KOPT-K1 (cell line): ENCODE data around the gene KCNAB2.

Experiments
- H3K27ac ChIP-seq: fragments of 200-600 bp; sonication (generic); 2 replicates; pipeline ENCODE4 v1.5.1; 2016; ENCODE audit warnings: antibody characterized with exemption, mild to moderate bottlenecking, low read depth, low read length; ENCODE audit not compliant: poor library complexity, severe bottlenecking
- H3K36me3 ChIP-seq: fragments of 200-600 bp; sonication (generic); 2 replicates; pipeline ENCODE4 v1.5.1; 2017; ENCODE audit warnings: antibody characterized with exemption, mild to moderate bottlenecking, low read length, moderate library complexity; ENCODE audit not compliant: insufficient read depth
- H3K9me3 ChIP-seq: fragments of 200-600 bp; sonication (generic); 2 replicates; pipeline ENCODE4 v1.5.1; 2017; ENCODE audit warnings: antibody characterized with exemption, low read length, mild to moderate bottlenecking; ENCODE audit not compliant: insufficient read depth, poor library complexity, severe bottlenecking

Gene KCNAB2

GRCh38 chr1:6035303-6035702, 10.4 kb upstream of the KCNAB2 start:
- peaks cover 95% of the 10 kb centered on the region for H3K36me3 ChIP-seq
- no peaks in the 10 kb centered on the region for H3K9me3 ChIP-seq
- H3K27ac ChIP-seq, result no peak overlapping the region

- Histone ChIP-seq H3K36me3 (peaks cover 95% of the 10 kb centered on the region), H3K9me3 (no peaks in the 10 kb centered on the region), H3K27ac (no peak overlapping the region)
These were observed 10.0 kb upstream of the KCNAB2 start for GRCh38 chr1:6035719-6036118.

- H3K36me3 ChIP-seq, result peaks cover 96% of the 10 kb centered on the region
- no peak overlapping the region for H3K27ac ChIP-seq
- no peaks in the 10 kb centered on the region for H3K9me3 ChIP-seq
These were observed 8.3 kb upstream of the KCNAB2 start for GRCh38 chr1:6037338-6037762.

- no peak overlapping the region for H3K27ac ChIP-seq
- no peaks in the 10 kb centered on the region for H3K9me3 ChIP-seq
- H3K36me3 ChIP-seq, result peaks cover 98% of the 10 kb centered on the region
These were observed 7.1 kb upstream of the KCNAB2 start for GRCh38 chr1:6038603-6039002.

DNA sequence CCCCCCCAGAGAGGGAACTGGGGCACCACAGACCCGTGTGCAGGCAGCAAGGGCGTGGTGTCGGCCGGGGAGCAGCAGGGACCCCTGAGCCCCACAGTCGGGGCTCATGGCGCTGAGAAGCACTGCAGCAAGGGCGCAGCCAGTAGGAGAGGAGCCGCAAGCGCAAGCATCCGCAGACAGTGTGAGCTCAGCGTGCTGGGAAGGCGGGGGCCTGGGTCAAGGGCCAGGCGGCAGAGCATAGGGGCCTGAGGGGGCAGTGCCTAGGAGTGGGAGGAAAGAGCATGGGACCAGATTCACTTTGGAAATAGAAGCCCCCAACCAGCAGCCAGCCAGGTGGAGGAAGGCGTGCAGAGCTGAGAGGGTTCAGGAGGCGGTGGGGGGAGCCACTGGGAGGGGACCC, 6.7 kb upstream of the KCNAB2 start:
- Histone ChIP-seq H3K9me3 (no peaks in the 10 kb centered on the region), H3K27ac (no peak overlapping the region), H3K36me3 (peaks cover 98% of the 10 kb centered on the region)

GRCh38 chr1:6040444-6040843, 5.2 kb upstream of the KCNAB2 start:
- H3K27ac ChIP-seq, result no peak overlapping the region
- H3K9me3 ChIP-seq, result no peaks in the 10 kb centered on the region
- H3K36me3 ChIP-seq, result peaks cover 98% of the 10 kb centered on the region

- no peaks in the 10 kb centered on the region for H3K9me3 ChIP-seq
- H3K27ac ChIP-seq, result no peak overlapping the region
- peaks cover 98% of the 10 kb centered on the region for H3K36me3 ChIP-seq
These were observed 4.8 kb upstream of the KCNAB2 start for GRCh38 chr1:6040861-6041415.

- Histone ChIP-seq H3K36me3 (peaks cover 98% of the 10 kb centered on the region), H3K9me3 (no peaks in the 10 kb centered on the region), H3K27ac (no peak overlapping the region)
These were observed 4.1 kb upstream of the KCNAB2 start for GRCh38 chr1:6041432-6042062.

- H3K9me3 ChIP-seq, result no peaks in the 10 kb centered on the region
- peaks cover 100% of the 10 kb centered on the region for H3K36me3 ChIP-seq
- H3K27ac ChIP-seq, result no peak overlapping the region
These were observed 2.1 kb upstream of the KCNAB2 start for GRCh38 chr1:6043561-6043960.

- H3K9me3 ChIP-seq, result no peaks in the 10 kb centered on the region
- no peak overlapping the region for H3K27ac ChIP-seq
- peaks cover 100% of the 10 kb centered on the region for H3K36me3 ChIP-seq
These were observed 1.1 kb upstream of the KCNAB2 start for GRCh38 chr1:6044481-6045109.

DNA sequence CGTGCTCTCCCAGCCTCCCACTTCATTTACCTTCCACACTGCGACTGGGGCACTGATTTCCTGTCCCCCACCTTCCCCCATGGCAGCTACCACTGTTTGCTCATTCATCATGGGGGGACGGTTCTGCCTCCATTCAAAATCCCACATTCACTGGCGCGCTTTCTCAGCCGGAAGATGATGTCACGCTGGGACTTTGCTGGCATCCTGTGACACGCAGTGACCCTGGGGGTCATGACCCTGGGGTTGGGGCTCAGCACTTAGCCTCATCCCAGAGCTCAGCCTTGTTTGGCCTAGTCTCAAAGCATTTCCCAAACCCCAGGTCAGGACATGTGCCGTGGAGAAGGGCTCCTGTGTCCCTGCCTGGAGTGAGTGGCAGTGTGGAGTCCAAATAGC, 582 bp upstream of the KCNAB2 start:
- no peak overlapping the region for H3K27ac ChIP-seq
- H3K36me3 ChIP-seq, result peaks cover 100% of the 10 kb centered on the region
- no peaks in the 10 kb centered on the region for H3K9me3 ChIP-seq

DNA sequence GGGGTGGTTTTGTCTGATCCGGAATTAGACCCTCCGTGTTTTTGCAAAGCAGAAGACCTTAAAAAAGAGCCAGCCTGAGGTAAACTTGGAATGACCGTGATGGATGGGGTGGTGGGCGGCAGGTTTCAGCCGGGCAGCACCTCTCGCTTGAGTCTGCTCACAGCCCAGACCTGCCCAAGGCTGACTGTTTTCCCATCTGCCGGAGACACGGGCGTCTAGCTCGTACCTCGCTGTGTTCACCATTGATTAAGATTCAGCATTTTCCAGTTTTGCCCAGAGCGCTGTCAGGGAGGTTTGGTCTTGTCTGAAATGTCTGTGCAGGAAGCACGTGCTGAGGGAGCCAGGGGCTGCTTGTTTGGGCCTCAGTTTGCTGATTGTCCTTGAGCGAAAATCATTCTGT, 591 bp downstream of the KCNAB2 start:
- Histone ChIP-seq H3K36me3 (peaks cover 100% of the 10 kb centered on the region), H3K27ac (no peak overlapping the region), H3K9me3 (no peaks in the 10 kb centered on the region)

DNA sequence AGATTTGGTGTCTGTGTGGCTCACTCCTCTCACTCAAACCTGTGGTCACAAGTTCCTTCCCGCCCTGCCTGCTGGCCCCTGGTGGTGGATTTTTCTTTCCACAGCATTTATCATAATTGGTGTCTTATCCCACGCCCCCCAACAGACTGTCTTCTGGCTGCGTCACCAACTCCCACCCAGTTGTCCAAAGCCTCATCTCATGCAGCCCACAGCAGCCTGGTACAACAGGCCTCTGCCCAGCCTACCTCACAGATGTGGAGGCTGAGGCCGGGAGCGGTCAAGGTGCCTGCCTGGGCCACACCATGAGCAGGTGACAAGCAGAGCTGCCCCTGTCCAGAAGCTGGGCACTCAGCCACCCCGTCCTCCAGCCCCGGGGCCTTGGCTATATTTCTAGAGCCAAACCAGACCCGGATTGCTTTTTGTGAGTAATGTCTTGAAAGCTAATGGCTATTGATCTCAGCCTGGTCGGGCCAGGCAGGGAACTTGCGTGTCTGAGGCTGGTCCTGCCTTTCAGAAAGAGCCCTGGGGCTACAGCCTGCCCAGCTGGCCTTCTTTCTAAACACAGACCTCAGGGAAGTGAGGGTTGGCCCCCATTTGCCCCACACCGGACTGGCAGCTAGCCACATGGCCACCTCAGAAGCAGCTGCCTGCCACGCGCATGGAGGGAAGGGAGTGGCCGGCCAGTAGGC, 2.6 kb downstream of the KCNAB2 start:
- Histone ChIP-seq H3K27ac (no peak overlapping the region), H3K9me3 (no peaks in the 10 kb centered on the region), H3K36me3 (peaks cover 97% of the 10 kb centered on the region)

- no peaks in the 10 kb centered on the region for H3K9me3 ChIP-seq
- H3K27ac ChIP-seq, result no peak overlapping the region
- peaks cover 97% of the 10 kb centered on the region for H3K36me3 ChIP-seq
These were observed 3.7 kb downstream of the KCNAB2 start for GRCh38 chr1:6049419-6049818.

DNA sequence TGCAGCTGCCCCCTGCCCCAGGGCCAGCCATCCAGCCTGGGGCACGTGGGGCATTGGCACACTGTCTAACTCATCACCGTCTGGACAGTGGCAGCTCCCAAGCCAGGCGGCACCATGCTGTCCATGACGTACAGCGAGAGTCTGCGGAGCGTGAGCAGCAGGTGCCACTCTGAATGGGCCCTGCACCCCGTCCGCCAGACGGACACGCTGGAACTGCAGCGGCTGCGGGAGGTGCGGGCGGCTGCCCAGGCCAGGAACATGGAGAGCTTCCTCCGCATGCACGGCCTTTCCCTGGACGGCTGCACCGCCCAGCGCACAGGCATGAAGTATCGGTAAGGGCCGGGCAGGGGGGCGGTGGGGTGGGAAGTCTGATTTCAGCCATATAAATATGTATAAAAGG, 5.7 kb downstream of the KCNAB2 start:
- H3K27ac ChIP-seq, result no peak overlapping the region
- H3K36me3 ChIP-seq, result peaks cover 94% of the 10 kb centered on the region
- no peaks in the 10 kb centered on the region for H3K9me3 ChIP-seq
